ENCODE data around the gene GUCD1. TPM values are rescaled to one million over a fixed set of nuclear protein-coding genes. Genes with fewer than 3 reads are reported as not detected.
"Not testable (repeated sequence)": the region's sequence is repeated elsewhere in the genome, so short reads cannot be mapped to it uniquely, and the experiment has no call there.

GUCD1 gene
- total RNA-seq, 1 donor from 2014 or later: 81.8 TPM

- Histone ChIP-seq H3K27me3 (ENCODE audit: control insufficient read depth, insufficient read depth, low read length) (no peaks in the 10 kb centered on the region), H3K36me3 (ENCODE audit: control insufficient read depth, insufficient read depth, low read length) (no peaks in the 10 kb centered on the region), H3K4me3 (ENCODE audit: low read depth, low read length) (no peak overlapping the region)
- TF ChIP-seq, protein P1, sequence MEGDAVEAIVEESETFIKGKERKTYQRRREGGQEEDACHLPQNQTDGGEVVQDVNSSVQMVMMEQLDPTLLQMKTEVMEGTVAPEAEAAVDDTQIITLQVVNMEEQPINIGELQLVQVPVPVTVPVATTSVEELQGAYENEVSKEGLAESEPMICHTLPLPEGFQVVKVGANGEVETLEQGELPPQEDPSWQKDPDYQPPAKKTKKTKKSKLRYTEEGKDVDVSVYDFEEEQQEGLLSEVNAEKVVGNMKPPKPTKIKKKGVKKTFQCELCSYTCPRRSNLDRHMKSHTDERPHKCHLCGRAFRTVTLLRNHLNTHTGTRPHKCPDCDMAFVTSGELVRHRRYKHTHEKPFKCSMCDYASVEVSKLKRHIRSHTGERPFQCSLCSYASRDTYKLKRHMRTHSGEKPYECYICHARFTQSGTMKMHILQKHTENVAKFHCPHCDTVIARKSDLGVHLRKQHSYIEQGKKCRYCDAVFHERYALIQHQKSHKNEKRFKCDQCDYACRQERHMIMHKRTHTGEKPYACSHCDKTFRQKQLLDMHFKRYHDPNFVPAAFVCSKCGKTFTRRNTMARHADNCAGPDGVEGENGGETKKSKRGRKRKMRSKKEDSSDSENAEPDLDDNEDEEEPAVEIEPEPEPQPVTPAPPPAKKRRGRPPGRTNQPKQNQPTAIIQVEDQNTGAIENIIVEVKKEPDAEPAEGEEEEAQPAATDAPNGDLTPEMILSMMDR (IDR thresholded peaks at IDR 0.05; ENCODE audit: insufficient read depth, low read length, poor library complexity, severe bottlenecking): no peak
- no peak for DNase-seq (ENCODE audit: low read depth)
These were observed 44.6 kb upstream of the GUCD1 start for GRCh38 chr22:24599514-24599913.

- H3K27me3 ChIP-seq (ENCODE audit: control insufficient read depth, insufficient read depth, low read length); H3K36me3 ChIP-seq (ENCODE audit: control insufficient read depth, insufficient read depth, low read length); H3K4me3 ChIP-seq (ENCODE audit: low read depth, low read length); DNase-seq (ENCODE audit: low read depth): not testable (repeated sequence)
These were observed 42.1 kb upstream of the GUCD1 start for GRCh38 chr22:24597076-24597475.

DNA sequence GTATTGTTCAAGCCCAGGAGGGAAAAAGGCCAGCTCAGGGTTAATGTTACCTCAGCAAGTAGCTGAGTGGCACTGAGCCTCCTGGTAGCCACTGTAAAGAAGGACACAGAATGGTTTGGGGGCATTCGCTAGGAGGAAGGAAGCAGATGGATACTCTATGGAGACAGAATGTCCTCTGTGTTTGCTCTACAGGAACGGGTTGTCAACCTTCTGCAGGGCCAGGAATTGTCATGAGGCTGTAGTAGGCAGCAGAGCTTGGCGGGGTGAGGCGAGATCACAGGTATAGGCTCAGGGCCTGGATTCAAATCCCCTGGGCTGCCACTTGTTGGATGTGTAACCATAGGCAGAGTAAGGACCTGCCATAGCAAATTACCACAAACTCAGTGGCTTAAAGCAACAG lies 40.9 kb upstream of the GUCD1 start:
- H3K27me3 ChIP-seq (ENCODE audit: control insufficient read depth, insufficient read depth, low read length): no peaks in the 10 kb centered on the region
- TF ChIP-seq, protein P1 (IDR thresholded peaks at IDR 0.05; ENCODE audit: insufficient read depth, low read length, poor library complexity, severe bottlenecking): no peak
- H3K4me3 ChIP-seq (ENCODE audit: low read depth, low read length): no peak overlapping the region
- H3K36me3 ChIP-seq (ENCODE audit: control insufficient read depth, insufficient read depth, low read length): no peaks in the 10 kb centered on the region
- no peak for DNase-seq (ENCODE audit: low read depth)

DNA sequence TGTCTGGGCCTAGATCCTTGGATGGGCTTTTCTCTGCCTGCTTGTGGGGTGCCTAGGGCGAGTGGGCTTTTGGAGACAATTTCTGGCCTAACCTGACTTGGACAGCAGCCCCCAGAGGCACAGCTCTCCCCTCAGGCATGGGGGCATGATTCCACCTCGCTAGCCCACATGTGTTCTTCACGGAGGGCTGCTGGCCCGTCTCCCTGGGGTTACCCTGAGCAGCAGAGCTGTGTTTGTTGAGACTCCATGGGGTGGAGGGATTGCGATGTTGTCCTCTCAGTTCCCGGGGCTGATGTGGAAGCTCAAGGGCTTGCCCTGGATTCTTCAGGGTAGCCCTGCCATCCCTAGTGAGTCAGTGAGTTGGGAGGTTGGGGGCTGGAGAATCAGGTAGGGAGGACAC lies 40.3 kb upstream of the GUCD1 start:
- Histone ChIP-seq H3K36me3 (ENCODE audit: control insufficient read depth, insufficient read depth, low read length) (no peaks in the 10 kb centered on the region), H3K4me3 (ENCODE audit: low read depth, low read length) (no peak overlapping the region), H3K27me3 (ENCODE audit: control insufficient read depth, insufficient read depth, low read length) (no peaks in the 10 kb centered on the region)
- DNase-seq (ENCODE audit: low read depth): no peak
- TF ChIP-seq, protein P1 (IDR thresholded peaks at IDR 0.05; ENCODE audit: insufficient read depth, low read length, poor library complexity, severe bottlenecking): no peak

DNA sequence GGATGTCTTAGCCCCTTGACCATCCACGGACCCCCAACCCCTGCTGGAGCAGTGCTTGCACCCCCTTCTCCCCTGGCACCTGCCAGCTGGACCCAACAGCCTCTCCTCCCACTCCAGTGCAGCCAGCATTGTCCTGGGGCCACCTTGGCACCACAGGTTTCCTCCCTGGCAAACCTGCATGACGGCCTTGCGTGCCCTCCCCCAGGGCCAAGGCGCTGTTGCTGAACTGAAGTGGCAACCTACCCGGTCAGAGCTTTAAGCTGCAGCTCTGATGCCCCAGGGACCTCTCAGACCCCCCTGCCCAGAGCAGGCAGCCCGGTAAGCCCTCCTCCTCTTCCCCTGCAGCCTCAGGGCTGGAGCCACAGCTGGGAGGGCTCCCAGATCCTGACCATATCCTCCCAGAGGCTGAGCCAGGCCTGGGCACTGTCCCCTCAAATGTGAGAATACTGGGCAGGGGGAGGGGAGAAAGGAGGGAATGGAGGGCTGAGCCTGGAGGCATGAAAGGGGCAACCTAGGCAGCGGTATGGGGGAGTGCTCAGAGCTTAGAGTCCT lies 39.7 kb upstream of the GUCD1 start:
- Histone ChIP-seq H3K27me3 (ENCODE audit: control insufficient read depth, insufficient read depth, low read length) (no peaks in the 10 kb centered on the region), H3K36me3 (ENCODE audit: control insufficient read depth, insufficient read depth, low read length) (no peaks in the 10 kb centered on the region), H3K4me3 (ENCODE audit: low read depth, low read length) (no peak overlapping the region)
- TF ChIP-seq, protein P1 (IDR thresholded peaks at IDR 0.05; ENCODE audit: insufficient read depth, low read length, poor library complexity, severe bottlenecking): no peak
- no peak for DNase-seq (ENCODE audit: low read depth)

DNA sequence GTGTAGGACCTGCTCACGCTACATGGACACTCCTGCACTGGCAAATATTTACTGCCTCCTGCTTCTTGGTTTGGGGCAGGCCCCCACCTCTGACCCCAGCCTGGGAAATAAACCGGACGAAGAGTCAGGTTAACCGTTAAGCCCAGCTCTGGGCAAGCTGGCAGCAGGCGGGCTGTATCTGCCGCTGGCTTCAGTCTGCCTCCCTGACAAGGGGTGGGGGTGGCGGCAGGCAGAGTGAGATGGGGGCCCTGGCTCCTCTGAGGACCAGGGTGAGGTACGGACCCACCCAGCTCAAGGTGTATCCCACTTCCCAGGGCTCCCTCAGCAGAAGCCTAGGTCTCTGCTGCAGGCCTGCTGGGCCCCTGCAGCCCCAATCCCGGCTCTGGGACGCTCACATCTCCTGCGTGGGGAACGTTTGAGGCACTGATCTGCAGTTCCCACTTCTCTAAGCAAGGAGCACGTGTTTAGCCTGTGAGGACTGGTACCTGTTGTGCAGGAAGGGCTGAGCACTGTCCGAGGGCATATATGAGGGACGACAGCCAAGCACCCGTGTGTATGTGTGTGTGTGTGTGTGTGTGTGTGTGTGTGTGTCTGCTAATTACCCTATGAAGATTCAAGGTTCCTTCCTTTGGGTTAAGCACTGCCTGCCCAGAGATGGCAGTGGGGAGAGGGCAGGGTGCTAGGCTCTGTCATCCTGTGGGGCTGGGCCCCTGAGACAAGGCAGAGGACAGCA lies 39.1 kb upstream of the GUCD1 start:
- TF ChIP-seq, protein P1 (IDR thresholded peaks at IDR 0.05; ENCODE audit: insufficient read depth, low read length, poor library complexity, severe bottlenecking): no peak
- no peaks in the 10 kb centered on the region for H3K36me3 ChIP-seq (ENCODE audit: control insufficient read depth, insufficient read depth, low read length)
- H3K27me3 ChIP-seq (ENCODE audit: control insufficient read depth, insufficient read depth, low read length): no peaks in the 10 kb centered on the region
- no peak for DNase-seq (ENCODE audit: low read depth)
- H3K4me3 ChIP-seq (ENCODE audit: low read depth, low read length): no peak overlapping the region

DNA sequence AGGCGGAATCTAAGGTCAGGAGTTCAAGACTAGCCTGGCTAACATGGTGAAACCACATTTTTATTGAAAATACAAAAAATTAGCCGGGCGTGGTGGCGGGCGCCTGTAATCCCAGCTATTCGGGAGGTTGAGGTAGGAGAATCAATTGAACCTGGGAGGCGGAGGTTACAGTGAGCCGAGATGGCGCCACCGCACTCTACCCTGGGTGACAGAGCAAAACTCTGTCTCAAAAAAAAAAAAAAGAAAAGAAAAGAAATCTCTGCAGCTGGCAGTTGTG lies 38.6 kb upstream of the GUCD1 start:
- H3K36me3 ChIP-seq (ENCODE audit: control insufficient read depth, insufficient read depth, low read length); DNase-seq (ENCODE audit: low read depth); H3K27me3 ChIP-seq (ENCODE audit: control insufficient read depth, insufficient read depth, low read length); H3K4me3 ChIP-seq (ENCODE audit: low read depth, low read length): not testable (repeated sequence)
